BE2C (cell line): Measurements from ENCODE around the gene NSG1.
"Not testable (repeated sequence)": the region's sequence is repeated elsewhere in the genome, so short reads cannot be mapped to it uniquely, and the experiment has no call there.

ENCODE experiments used
- DNase-seq: peaks from one replicate; pipeline ENCODE4 v3.0.0-alpha.2; 2020
- H3K27me3 ChIP-seq: fragments of 250-450 bp; sonication (Bioruptor Pico); 2 replicates; pipeline ENCODE4 v1.5.1; 2020; ENCODE audit warnings: mild to moderate bottlenecking
- H3K36me3 ChIP-seq: fragments of 250-450 bp; sonication (Bioruptor Pico); 2 replicates; pipeline ENCODE4 v1.5.1; 2020; ENCODE audit warnings: mild to moderate bottlenecking
- H3K4me1 ChIP-seq: fragments of 250-450 bp; sonication (Bioruptor Pico); 2 replicates; pipeline ENCODE4 v1.5.1; 2020
- H3K4me3 ChIP-seq: 2 replicates; pipeline ENCODE4 v1.5.1; 2011; ENCODE audit warnings: low read depth, low read length
- H3K9me3 ChIP-seq: fragments of 250-450 bp; sonication (Bioruptor Pico); 2 replicates; pipeline ENCODE4 v1.5.1; 2020
- TF ChIP-seq, protein P1 (sequence below): IDR thresholded peaks from 2 replicates; pipeline ENCODE4 v1.5.1; 2012; ENCODE audit warnings: mild to moderate bottlenecking, low read depth, low read length

NSG1 gene

GRCh38 chr4:4460759-4461158 is 73.9 kb downstream of the NSG1 start:
- no peak for DNase-seq
- no peaks in the 10 kb centered on the region for H3K9me3 ChIP-seq

DNA sequence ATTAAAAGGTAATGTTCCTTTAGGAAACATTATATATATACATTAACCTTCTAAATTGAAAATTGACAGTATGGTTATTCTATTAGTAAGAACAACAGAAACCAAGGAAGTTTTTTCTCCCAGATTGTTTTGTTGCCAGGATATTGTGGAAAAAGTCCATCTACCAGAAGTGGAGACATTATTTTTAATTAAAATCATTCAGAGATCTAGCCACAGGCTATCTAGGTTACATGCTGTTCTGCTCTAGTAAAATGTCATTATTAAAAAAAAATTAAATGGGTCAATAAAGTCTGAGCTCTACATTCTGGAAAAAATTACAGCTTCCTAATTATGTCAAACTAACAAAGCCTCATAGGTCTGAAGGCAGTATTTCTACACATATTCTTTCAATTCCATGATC is 74.3 kb downstream of the NSG1 start:
- TF ChIP-seq, protein P1, sequence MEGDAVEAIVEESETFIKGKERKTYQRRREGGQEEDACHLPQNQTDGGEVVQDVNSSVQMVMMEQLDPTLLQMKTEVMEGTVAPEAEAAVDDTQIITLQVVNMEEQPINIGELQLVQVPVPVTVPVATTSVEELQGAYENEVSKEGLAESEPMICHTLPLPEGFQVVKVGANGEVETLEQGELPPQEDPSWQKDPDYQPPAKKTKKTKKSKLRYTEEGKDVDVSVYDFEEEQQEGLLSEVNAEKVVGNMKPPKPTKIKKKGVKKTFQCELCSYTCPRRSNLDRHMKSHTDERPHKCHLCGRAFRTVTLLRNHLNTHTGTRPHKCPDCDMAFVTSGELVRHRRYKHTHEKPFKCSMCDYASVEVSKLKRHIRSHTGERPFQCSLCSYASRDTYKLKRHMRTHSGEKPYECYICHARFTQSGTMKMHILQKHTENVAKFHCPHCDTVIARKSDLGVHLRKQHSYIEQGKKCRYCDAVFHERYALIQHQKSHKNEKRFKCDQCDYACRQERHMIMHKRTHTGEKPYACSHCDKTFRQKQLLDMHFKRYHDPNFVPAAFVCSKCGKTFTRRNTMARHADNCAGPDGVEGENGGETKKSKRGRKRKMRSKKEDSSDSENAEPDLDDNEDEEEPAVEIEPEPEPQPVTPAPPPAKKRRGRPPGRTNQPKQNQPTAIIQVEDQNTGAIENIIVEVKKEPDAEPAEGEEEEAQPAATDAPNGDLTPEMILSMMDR, result no peak
- Histone ChIP-seq H3K36me3 (peaks cover 13% of the 10 kb centered on the region), H3K9me3 (no peaks in the 10 kb centered on the region), H3K4me1 (peaks cover 21% of the 10 kb centered on the region), H3K27me3 (no peaks in the 10 kb centered on the region), H3K4me3 (no peak overlapping the region)
- no peak for DNase-seq

More at GRCh38 chr4:4460759-4461158, 73.9 kb downstream of the NSG1 start:
- Histone ChIP-seq H3K4me1 (peaks cover 21% of the 10 kb centered on the region), H3K4me3 (no peak overlapping the region), H3K36me3 (peaks cover 10% of the 10 kb centered on the region), H3K27me3 (no peaks in the 10 kb centered on the region)
- TF ChIP-seq, protein P1, result no peak

DNA sequence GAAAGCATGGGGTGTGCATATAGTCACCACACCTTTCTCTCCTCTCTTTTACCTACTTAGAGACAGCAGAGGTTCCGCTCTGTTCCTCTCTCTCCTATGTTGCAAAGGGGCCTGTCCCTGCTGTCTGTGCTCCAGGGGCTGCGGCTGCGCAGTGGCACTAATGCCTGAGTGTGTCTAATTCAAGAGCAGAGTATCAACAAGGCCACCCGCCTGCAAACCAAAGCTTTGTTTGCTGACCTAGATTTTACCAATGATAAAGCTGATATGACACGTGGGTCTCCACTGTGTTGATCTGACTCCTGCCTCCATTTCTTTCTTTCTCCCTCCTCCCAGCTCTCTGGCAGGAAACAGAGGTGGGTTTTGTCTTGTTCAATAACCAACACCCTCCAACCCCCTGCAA is 74.9 kb downstream of the NSG1 start:
- peaks cover 21% of the 10 kb centered on the region for H3K4me1 ChIP-seq
- no peaks in the 10 kb centered on the region for H3K9me3 ChIP-seq
- H3K27me3 ChIP-seq, result no peaks in the 10 kb centered on the region
- TF ChIP-seq, protein P1, result no peak
- H3K36me3 ChIP-seq, result peaks cover 19% of the 10 kb centered on the region
- peak; percentile 51 for DNase-seq
- no peak overlapping the region for H3K4me3 ChIP-seq

GRCh38 chr4:4462970-4463369 is 76.1 kb downstream of the NSG1 start:
- peaks cover 21% of the 10 kb centered on the region for H3K4me1 ChIP-seq
- H3K9me3 ChIP-seq, result no peaks in the 10 kb centered on the region
- peaks cover 22% of the 10 kb centered on the region for H3K36me3 ChIP-seq
- H3K27me3 ChIP-seq, result no peaks in the 10 kb centered on the region
- TF ChIP-seq, protein P1, result no peak
- DNase-seq, result no peak
- no peak overlapping the region for H3K4me3 ChIP-seq

- H3K4me3 ChIP-seq, H3K9me3 ChIP-seq, DNase-seq, H3K27me3 ChIP-seq: not testable (repeated sequence)
- H3K36me3 ChIP-seq, result peaks cover 37% of the 10 kb centered on the region
- peaks cover 21% of the 10 kb centered on the region for H3K4me1 ChIP-seq
Observed at GRCh38 chr4:4465238-4465637, 78.3 kb downstream of the NSG1 start.
